GM23338 (cell line): ENCODE data around the gene DENND4B. TPM values are rescaled to one million over a fixed set of nuclear protein-coding genes. Genes with fewer than 3 reads are reported as not detected.

Experiments used
- ATAC-seq: fragments of 200-7000 bp; cut with Tn5 transposase; 3 replicates; pipeline ENCODE4 v1.9.1; 2020
- DNase-seq: peaks from one replicate; pipeline ENCODE4 v3.0.0-alpha.2; 2015; ENCODE audit warnings: low spot score
- H2AFZ ChIP-seq: fragments of 200-600 bp; sonication (generic); 2 replicates; pipeline ENCODE4 v1.8.0; 2016; ENCODE audit warnings: antibody characterized with exemption, mild to moderate bottlenecking, moderate library complexity
- H3F3A ChIP-seq: fragments of 200-600 bp; sonication (generic); replicated peaks from 2 replicates; pipeline ENCODE4 v1.8.0; 2017; ENCODE audit warnings: antibody characterized with exemption, mixed run types, low read depth
- H3K27ac ChIP-seq: fragments of 200-600 bp; sonication (generic); 2 replicates; pipeline ENCODE4 v1.6.1; 2016; ENCODE audit warnings: low read depth
- H3K27me3 ChIP-seq: fragments of 200-600 bp; sonication (generic); 2 replicates; pipeline ENCODE4 v1.8.0; 2016; ENCODE audit warnings: mild to moderate bottlenecking, mixed run types, moderate library complexity; ENCODE audit not compliant: insufficient read depth
- H3K36me3 ChIP-seq: fragments of 200-600 bp; sonication (generic); 2 replicates; pipeline ENCODE4 v1.8.0; 2016; ENCODE audit warnings: mild to moderate bottlenecking; ENCODE audit not compliant: insufficient read depth
- H3K4me1 ChIP-seq: fragments of 200-600 bp; sonication (generic); 2 replicates; pipeline ENCODE4 v1.8.0; 2016; ENCODE audit warnings: mild to moderate bottlenecking, moderate library complexity; ENCODE audit not compliant: insufficient read depth
- H3K4me2 ChIP-seq: fragments of 200-600 bp; sonication (generic); 2 replicates; pipeline ENCODE4 v1.7.1; 2017; ENCODE audit warnings: mixed run types
- H3K4me3 ChIP-seq: fragments of 200-600 bp; sonication (generic); 2 replicates; pipeline ENCODE4 v1.6.1; 2016; ENCODE audit warnings: mixed run types
- H3K79me2 ChIP-seq: fragments of 200-600 bp; sonication (generic); replicated peaks from 2 replicates; pipeline ENCODE4 v1.8.0; 2017; ENCODE audit warnings: mild to moderate bottlenecking; ENCODE audit not compliant: insufficient read depth
- H3K9me2 ChIP-seq: fragments of 200-600 bp; sonication (generic); 2 replicates; pipeline ENCODE4 v1.8.0; 2017; ENCODE audit not compliant: insufficient read depth
- H4K20me1 ChIP-seq: fragments of 200-600 bp; sonication (generic); replicated peaks from 2 replicates; pipeline ENCODE4 v1.8.0; 2017; ENCODE audit warnings: mild to moderate bottlenecking; ENCODE audit not compliant: insufficient read depth
- H3K27ac Mint-ChIP-seq: 2 replicates; pipeline ENCODE4 v1.8.0; 2020; ENCODE audit warnings: inconsistent platforms, mild to moderate bottlenecking, moderate library complexity, mixed read lengths
- H3K27me3 Mint-ChIP-seq: 3 replicates; pipeline ENCODE4 v1.8.0; 2022; ENCODE audit warnings: low read depth, mild to moderate bottlenecking, moderate library complexity, mixed read lengths, inconsistent platforms; ENCODE audit not compliant: insufficient read depth, poor library complexity
- H3K36me3 Mint-ChIP-seq: 3 replicates; pipeline ENCODE4 v1.8.0; 2021; ENCODE audit warnings: low read depth, mild to moderate bottlenecking, inconsistent platforms, moderate library complexity, mixed read lengths
- H3K4me1 Mint-ChIP-seq: 3 replicates; pipeline ENCODE4 v1.8.0; 2020; ENCODE audit warnings: mild to moderate bottlenecking, inconsistent platforms, mixed read lengths
- H3K4me3 Mint-ChIP-seq: 3 replicates; pipeline ENCODE4 v1.8.0; 2021; ENCODE audit warnings: moderate library complexity, mild to moderate bottlenecking, inconsistent platforms, mixed read lengths
- H3K9me3 Mint-ChIP-seq: 3 replicates; pipeline ENCODE4 v1.8.0; 2020; ENCODE audit warnings: moderate library complexity, mild to moderate bottlenecking, inconsistent platforms, mixed read lengths
- CREB1 ChIP-seq: fragments of 250-450 bp; sonication (Bioruptor Pico); IDR thresholded peaks from 2 replicates; pipeline ENCODE4 v1.5.0; 2020; ENCODE audit warnings: low read depth, mild to moderate bottlenecking, moderate library complexity
- ETS1 ChIP-seq: IDR thresholded peaks from 2 replicates; pipeline ENCODE4 v1.6.1; 2016; ENCODE audit warnings: antibody characterized with exemption
- EZH2 ChIP-seq: fragments of 200-600 bp; sonication (generic); IDR thresholded peaks from one replicate; pipeline ENCODE4 v1.8.0; 2017; ENCODE audit warnings: antibody characterized with exemption, mild to moderate bottlenecking, low read depth; ENCODE audit not compliant: unreplicated experiment
- EZH2phosphoT487 ChIP-seq: fragments of 200-600 bp; sonication (generic); IDR thresholded peaks from one replicate; pipeline ENCODE4 v1.8.1; 2018; ENCODE audit warnings: antibody characterized with exemption; ENCODE audit not compliant: unreplicated experiment
- JUNB ChIP-seq: IDR thresholded peaks from one replicate; pipeline ENCODE4 v1.6.1; 2016; ENCODE audit warnings: antibody characterized with exemption; ENCODE audit not compliant: unreplicated experiment
- NANOG ChIP-seq: IDR thresholded peaks from 2 replicates; pipeline ENCODE4 v1.6.1; 2016; ENCODE audit warnings: antibody characterized with exemption, borderline replicate concordance
- POLR2AphosphoS5 ChIP-seq: IDR thresholded peaks from 2 replicates; pipeline ENCODE4 v1.6.1; 2016; ENCODE audit warnings: antibody characterized with exemption, low read depth
- ZNF114 ChIP-seq: fragments of 250-450 bp; sonication (Bioruptor Pico); IDR thresholded peaks from 2 replicates; pipeline ENCODE4 v1.5.0; 2020; ENCODE audit warnings: mild to moderate bottlenecking, moderate library complexity
- ZNF331 ChIP-seq: fragments of 250-450 bp; sonication (Bioruptor Pico); IDR thresholded peaks from 2 replicates; pipeline ENCODE4 v1.5.0; 2020; ENCODE audit warnings: low read depth, mild to moderate bottlenecking, moderate library complexity
- polyA plus RNA-seq: library from polyadenylated mRNA; unstranded; fragments of >200 nt; fragmentation: Nextera tagmentation; extraction: Ambion mirVana; gene quantifications from 2 replicates; pipeline ENCODE4 v1.2.1, GENCODE V29; 2016
- total RNA-seq: library from RNA; depleted of rRNA; stranded (reverse); fragments of >200 nt; shearing (Covaris generic); gene quantifications from 2 replicates; pipeline ENCODE4 v1.2.3, GENCODE V29; 2014
- TF ChIP-seq, protein P1 (sequence below): IDR thresholded peaks from one replicate; pipeline ENCODE4 v1.6.1; 2018; ENCODE audit warnings: antibody characterized with exemption; ENCODE audit not compliant: unreplicated experiment
- TF ChIP-seq, protein P2 (sequence below), 2 experiments: fragments of 200-600 bp in 1 of 2; sonication (generic) in 1 of 2; conservative IDR thresholded peaks; 2 replicates each; pipeline versions ENCODE4 v1.5.1 to v1.6.1; 2016 to 2017; ENCODE audit warnings: antibody characterized with exemption in 2 of 2, low read depth in 2 of 2, mild to moderate bottlenecking in 2 of 2, moderate library complexity in 1 of 2

Gene DENND4B
- total and polyA plus RNA-seq, 2 experiments from 2014 or later, result 29.4 to 57.0 TPM

GRCh38 chr1:153933430-153933829 lies 13.1 kb downstream of the DENND4B start (continued):
- TF ChIP-seq, protein P1, sequence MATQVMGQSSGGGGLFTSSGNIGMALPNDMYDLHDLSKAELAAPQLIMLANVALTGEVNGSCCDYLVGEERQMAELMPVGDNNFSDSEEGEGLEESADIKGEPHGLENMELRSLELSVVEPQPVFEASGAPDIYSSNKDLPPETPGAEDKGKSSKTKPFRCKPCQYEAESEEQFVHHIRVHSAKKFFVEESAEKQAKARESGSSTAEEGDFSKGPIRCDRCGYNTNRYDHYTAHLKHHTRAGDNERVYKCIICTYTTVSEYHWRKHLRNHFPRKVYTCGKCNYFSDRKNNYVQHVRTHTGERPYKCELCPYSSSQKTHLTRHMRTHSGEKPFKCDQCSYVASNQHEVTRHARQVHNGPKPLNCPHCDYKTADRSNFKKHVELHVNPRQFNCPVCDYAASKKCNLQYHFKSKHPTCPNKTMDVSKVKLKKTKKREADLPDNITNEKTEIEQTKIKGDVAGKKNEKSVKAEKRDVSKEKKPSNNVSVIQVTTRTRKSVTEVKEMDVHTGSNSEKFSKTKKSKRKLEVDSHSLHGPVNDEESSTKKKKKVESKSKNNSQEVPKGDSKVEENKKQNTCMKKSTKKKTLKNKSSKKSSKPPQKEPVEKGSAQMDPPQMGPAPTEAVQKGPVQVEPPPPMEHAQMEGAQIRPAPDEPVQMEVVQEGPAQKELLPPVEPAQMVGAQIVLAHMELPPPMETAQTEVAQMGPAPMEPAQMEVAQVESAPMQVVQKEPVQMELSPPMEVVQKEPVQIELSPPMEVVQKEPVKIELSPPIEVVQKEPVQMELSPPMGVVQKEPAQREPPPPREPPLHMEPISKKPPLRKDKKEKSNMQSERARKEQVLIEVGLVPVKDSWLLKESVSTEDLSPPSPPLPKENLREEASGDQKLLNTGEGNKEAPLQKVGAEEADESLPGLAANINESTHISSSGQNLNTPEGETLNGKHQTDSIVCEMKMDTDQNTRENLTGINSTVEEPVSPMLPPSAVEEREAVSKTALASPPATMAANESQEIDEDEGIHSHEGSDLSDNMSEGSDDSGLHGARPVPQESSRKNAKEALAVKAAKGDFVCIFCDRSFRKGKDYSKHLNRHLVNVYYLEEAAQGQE, result no peak
- TF ChIP-seq JUNB, result no peak
- no peak for TF ChIP-seq CREB1 (CRISPR knock-in tag)
- no peak for TF ChIP-seq ZNF331 (CRISPR knock-in tag)

GRCh38 chr1:153932156-153933131 lies 14.1 kb downstream of the DENND4B start:
- Histone ChIP-seq H3K4me3 (no peak overlapping the region), H4K20me1 (no peaks in the 10 kb centered on the region; the same call in 1 of the 2 replicates), H3K27ac (no peak overlapping the region), H3K4me2 (no peak overlapping the region), H3K27me3 (no peaks in the 10 kb centered on the region), H3K36me3 (peaks cover 14% of the 10 kb centered on the region), H3K79me2 (no peaks in the 10 kb centered on the region), H2AFZ (no peak overlapping the region), H3K9me2 (no peaks in the 10 kb centered on the region), H3K4me1 (peaks cover 4% of the 10 kb centered on the region; the same call in 1 of the 2 replicates), H3F3A (0 out of 2 replicates have a peak, but pooled peaks cover 6% of the 10 kb centered on the region)
- Mint-ChIP-seq H3K4me1 (no peaks in the 10 kb centered on the region), H3K36me3 (peaks cover 63% of the 10 kb centered on the region), H3K4me3 (no peak overlapping the region), H3K9me3 (no peaks in the 10 kb centered on the region), H3K27ac (no peak overlapping the region), H3K27me3 (peaks cover 6% of the 10 kb centered on the region)
- DNase-seq, result no peak
- ATAC-seq, result no peak
- TF ChIP-seq EZH2phosphoT487 (no peak), POLR2AphosphoS5 (no peak), ETS1 (no peak), EZH2 (no peak), ZNF114 (CRISPR knock-in tag) (no peak), NANOG (no peak), ZNF331 (CRISPR knock-in tag) (no peak), JUNB (no peak), CREB1 (CRISPR knock-in tag) (no peak)
- TF ChIP-seq, protein P2, sequence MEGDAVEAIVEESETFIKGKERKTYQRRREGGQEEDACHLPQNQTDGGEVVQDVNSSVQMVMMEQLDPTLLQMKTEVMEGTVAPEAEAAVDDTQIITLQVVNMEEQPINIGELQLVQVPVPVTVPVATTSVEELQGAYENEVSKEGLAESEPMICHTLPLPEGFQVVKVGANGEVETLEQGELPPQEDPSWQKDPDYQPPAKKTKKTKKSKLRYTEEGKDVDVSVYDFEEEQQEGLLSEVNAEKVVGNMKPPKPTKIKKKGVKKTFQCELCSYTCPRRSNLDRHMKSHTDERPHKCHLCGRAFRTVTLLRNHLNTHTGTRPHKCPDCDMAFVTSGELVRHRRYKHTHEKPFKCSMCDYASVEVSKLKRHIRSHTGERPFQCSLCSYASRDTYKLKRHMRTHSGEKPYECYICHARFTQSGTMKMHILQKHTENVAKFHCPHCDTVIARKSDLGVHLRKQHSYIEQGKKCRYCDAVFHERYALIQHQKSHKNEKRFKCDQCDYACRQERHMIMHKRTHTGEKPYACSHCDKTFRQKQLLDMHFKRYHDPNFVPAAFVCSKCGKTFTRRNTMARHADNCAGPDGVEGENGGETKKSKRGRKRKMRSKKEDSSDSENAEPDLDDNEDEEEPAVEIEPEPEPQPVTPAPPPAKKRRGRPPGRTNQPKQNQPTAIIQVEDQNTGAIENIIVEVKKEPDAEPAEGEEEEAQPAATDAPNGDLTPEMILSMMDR (conservative IDR thresholded peaks at IDR 0.05; ENCODE audit: low read depth in 2 of 2), result no peak
- TF ChIP-seq, protein P1, result no peak
